HEK293T (cell line): ENCODE data around the gene SEMA3C.

Source experiments
- ARNT ChIP-seq: fragments of 450-650 bp; IDR thresholded peaks from 2 replicates; pipeline ENCODE4 v1.6.1; 2017; ENCODE audit warnings: mild to moderate bottlenecking
- BHLHE40 ChIP-seq: fragments of 450-650 bp; IDR thresholded peaks from 2 replicates; pipeline ENCODE4 v1.6.1; 2016; ENCODE audit warnings: mild to moderate bottlenecking, moderate library complexity, borderline replicate concordance
- CTBP1 ChIP-seq: fragments of 450-650 bp; IDR thresholded peaks from 2 replicates; pipeline ENCODE4 v1.6.1; 2016; ENCODE audit warnings: borderline replicate concordance
- ELF4 ChIP-seq: fragments of 450-650 bp; IDR thresholded peaks from 2 replicates; pipeline ENCODE4 v1.6.1; 2017; ENCODE audit warnings: antibody characterized with exemption
- FOXA1 ChIP-seq: fragments of 450-650 bp; IDR thresholded peaks from 2 replicates; pipeline ENCODE4 v1.6.1; 2016; ENCODE audit warnings: mild to moderate bottlenecking
- FOXK2 ChIP-seq: fragments of 450-650 bp; IDR thresholded peaks from 2 replicates; pipeline ENCODE4 v1.6.1; 2016; ENCODE audit warnings: mild to moderate bottlenecking
- L3MBTL2 ChIP-seq: fragments of 450-650 bp; conservative IDR thresholded peaks from 2 replicates; pipeline ENCODE4 v1.6.1; 2016; ENCODE audit warnings: mild to moderate bottlenecking
- LEF1 ChIP-seq: fragments of 450-650 bp; IDR thresholded peaks from 2 replicates; pipeline ENCODE4 v1.6.1; 2017; ENCODE audit warnings: mild to moderate bottlenecking, borderline replicate concordance
- PKNOX1 ChIP-seq: fragments of 450-650 bp; IDR thresholded peaks from 2 replicates; pipeline ENCODE4 v1.6.1; 2016
- SP1 ChIP-seq: fragments of 450-650 bp; IDR thresholded peaks from 2 replicates; pipeline ENCODE4 v1.6.1; 2017
- SUZ12 ChIP-seq: fragments of 450-650 bp; IDR thresholded peaks from 2 replicates; pipeline ENCODE4 v1.6.1; 2016; ENCODE audit warnings: mild to moderate bottlenecking
- TARDBP ChIP-seq: fragments of 450-650 bp; IDR thresholded peaks from 2 replicates; pipeline ENCODE4 v1.6.1; 2016
- ZNF384 ChIP-seq: fragments of 450-650 bp; IDR thresholded peaks from 2 replicates; pipeline ENCODE4 v1.6.1; 2016

DNA sequence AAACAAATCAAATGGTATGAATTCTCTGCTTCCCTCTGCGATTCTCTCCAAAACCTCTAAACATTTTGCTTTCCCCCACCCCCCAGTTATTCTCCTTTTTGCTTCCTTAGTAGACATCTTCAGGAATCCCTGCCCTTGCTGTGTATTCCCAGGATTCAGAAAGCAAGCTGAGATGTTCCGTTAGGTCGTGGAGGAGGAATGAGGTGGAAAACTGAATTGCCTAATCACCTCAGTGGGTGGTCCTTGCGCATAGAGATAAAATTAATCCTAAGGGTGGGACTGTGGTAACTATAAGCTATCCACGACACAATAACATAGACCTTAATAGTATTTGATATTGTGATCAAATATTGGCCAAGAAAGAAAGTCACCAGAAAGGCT is 49.1 kb upstream of the SEMA3C start:
- TF ChIP-seq L3MBTL2 (no peak), ARNT (no peak), CTBP1 (no peak), BHLHE40 (no peak), ELF4 (no peak), PKNOX1 (no peak), SP1 (no peak), FOXA1 (no peak), ZNF384 (no peak), LEF1 (no peak), SUZ12 (no peak), FOXK2 (no peak), TARDBP (no peak)
